PC-9 (cell line): ENCODE data around the gene AGXT. TPM values are rescaled to one million over a fixed set of nuclear protein-coding genes. Genes with fewer than 3 reads are reported as not detected.

ENCODE experiments used
- BruUV-seq: library from RNA; stranded (reverse); fragments of 400-500 nt; replicated peaks from 2 replicates; lab custom pipeline; 2021; lab: Mats Ljungman, UMichigan
- CTCF ChIA-PET: fragments of 300-600 bp; sonication (Branson Sonifier 250); formaldehyde crosslinking; loops from one replicate; lab custom pipeline; 2022; ENCODE audit warnings: antibody characterized with exemption; lab: Charles Lee
- POLR2A ChIA-PET: fragments of 300-600 bp; sonication (Branson Sonifier 250); formaldehyde crosslinking; loops from one replicate; lab custom pipeline; 2022; ENCODE audit warnings: antibody characterized with exemption; ENCODE audit not compliant: unreplicated experiment; lab: Charles Lee
- DNase-seq, 2 experiments: peaks; one replicate each; pipeline versions ENCODE4 v3.0.0 to v3.0.0-alpha.2; 2015 to 2022; ENCODE audit warnings: mixed read lengths in 1 of 2
- H2AFZ ChIP-seq: fragments of 200-600 bp; sonication (generic); 2 replicates; pipeline ENCODE4 v1.8.1; 2017; ENCODE audit warnings: antibody characterized with exemption
- H3F3A ChIP-seq: fragments of 200-600 bp; sonication (generic); 2 replicates; pipeline ENCODE4 v1.8.1; 2017; ENCODE audit warnings: antibody characterized with exemption, mild to moderate bottlenecking, low read depth; ENCODE audit not compliant: insufficient read depth
- H3K27ac ChIP-seq: fragments of 200-600 bp; sonication (generic); 2 replicates; pipeline ENCODE4 v1.6.1; 2016; ENCODE audit warnings: mixed run types
- H3K27me3 ChIP-seq: fragments of 200-600 bp; sonication (generic); 2 replicates; pipeline ENCODE4 v1.6.1; 2016; ENCODE audit warnings: low read depth, mixed run types; ENCODE audit not compliant: insufficient read depth
- H3K36me3 ChIP-seq: fragments of 200-600 bp; sonication (generic); 2 replicates; pipeline ENCODE4 v1.6.1; 2016; ENCODE audit warnings: low read depth, mixed run types
- H3K4me1 ChIP-seq: fragments of 200-600 bp; sonication (generic); replicated peaks from 2 replicates; pipeline ENCODE4 v1.6.1; 2016; ENCODE audit warnings: mixed run types; ENCODE audit not compliant: insufficient read depth
- H3K4me2 ChIP-seq: fragments of 200-600 bp; sonication (generic); 2 replicates; pipeline ENCODE4 v1.6.1; 2017; ENCODE audit warnings: mixed run types
- H3K4me3 ChIP-seq: fragments of 200-600 bp; sonication (generic); 2 replicates; pipeline ENCODE4 v1.6.1; 2016; ENCODE audit warnings: mixed run types
- H3K79me2 ChIP-seq: fragments of 200-600 bp; sonication (generic); 2 replicates; pipeline ENCODE4 v1.6.1; 2017; ENCODE audit warnings: low read depth, mixed run types
- H3K9me2 ChIP-seq: fragments of 200-600 bp; sonication (generic); 2 replicates; pipeline ENCODE4 v1.8.1; 2017; ENCODE audit warnings: mild to moderate bottlenecking; ENCODE audit not compliant: insufficient read depth
- H3K9me3 ChIP-seq: fragments of 200-600 bp; sonication (generic); 2 replicates; pipeline ENCODE4 v1.8.1; 2016; ENCODE audit warnings: low read depth; ENCODE audit not compliant: insufficient read depth
- H4K20me1 ChIP-seq: fragments of 200-600 bp; sonication (generic); 2 replicates; pipeline ENCODE4 v1.8.1; 2017; ENCODE audit not compliant: insufficient read depth
- EZH2 ChIP-seq: fragments of 200-600 bp; sonication (generic); IDR thresholded peaks from 2 replicates; pipeline ENCODE4 v1.8.0; 2017; ENCODE audit warnings: antibody characterized with exemption, low read depth
- intact Hi-C: fragments of 100-400 bp; cut with micrococcal nuclease; formaldehyde crosslinking; loops from one replicate; pipeline ENCODE4 v1.10.0; 2022; ENCODE audit not compliant: unreplicated experiment
- total RNA-seq: library from RNA; stranded (reverse); gene quantifications from 2 replicates; pipeline ENCODE4 v1.2.3, GENCODE V29; 2021
- TF ChIP-seq, protein P1 (sequence below): fragments of 200-600 bp; sonication (generic); conservative IDR thresholded peaks from 2 replicates; pipeline ENCODE4 v1.6.1; 2017; ENCODE audit warnings: mixed run types, antibody characterized with exemption, mild to moderate bottlenecking, moderate library complexity

Gene AGXT
- total RNA-seq, 1 experiment from 2014 or later, result not detected

DNA sequence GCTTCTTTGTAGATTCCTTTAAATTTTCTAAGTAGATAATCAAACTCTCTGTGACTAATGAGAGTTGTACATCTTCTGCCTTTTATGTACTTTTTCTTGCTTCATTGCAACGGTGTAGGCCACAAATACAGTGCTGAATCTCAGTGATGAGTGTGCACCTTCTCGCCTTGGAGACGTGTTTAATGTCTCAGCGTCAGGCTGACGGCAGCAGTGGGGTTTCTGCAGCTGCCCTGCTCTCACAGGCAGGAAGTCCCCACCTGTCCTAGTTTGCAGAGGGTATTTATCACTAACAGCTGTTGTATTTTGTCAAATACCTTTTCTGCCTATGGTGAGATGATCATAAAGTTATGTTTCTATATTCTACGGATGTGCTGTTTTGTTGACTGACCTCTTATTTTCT is 13.3 kb downstream of the AGXT start:
- H3K9me2 ChIP-seq, result no peaks in the 10 kb centered on the region
- H4K20me1 ChIP-seq, result no peaks in the 10 kb centered on the region
- POLR2A ChIA-PET, result interaction anchor here (0.6 kb wide), 1 partner anchor 60 kb away, joined by 5 read pairs; no protein-coding TSS in a partner anchor
- H2AFZ ChIP-seq, result no peak overlapping the region
- H3K9me3 ChIP-seq, result no peaks in the 10 kb centered on the region
- peaks cover 13% of the 10 kb centered on the region; the same call in 1 of the 2 replicates for H3F3A ChIP-seq
- BruUV-seq, result no TSS peak
- no peak for DNase-seq
- no peak overlapping the region for H3K4me2 ChIP-seq
- intact Hi-C loops, result no loop called here
- no peaks in the 10 kb centered on the region for H3K27me3 ChIP-seq
- H3K4me3 ChIP-seq, result no peak overlapping the region
- H3K36me3 ChIP-seq, result peaks cover 4% of the 10 kb centered on the region; the same call in 1 of the 2 replicates
- no peak overlapping the region for H3K27ac ChIP-seq
- TF ChIP-seq, protein P1, sequence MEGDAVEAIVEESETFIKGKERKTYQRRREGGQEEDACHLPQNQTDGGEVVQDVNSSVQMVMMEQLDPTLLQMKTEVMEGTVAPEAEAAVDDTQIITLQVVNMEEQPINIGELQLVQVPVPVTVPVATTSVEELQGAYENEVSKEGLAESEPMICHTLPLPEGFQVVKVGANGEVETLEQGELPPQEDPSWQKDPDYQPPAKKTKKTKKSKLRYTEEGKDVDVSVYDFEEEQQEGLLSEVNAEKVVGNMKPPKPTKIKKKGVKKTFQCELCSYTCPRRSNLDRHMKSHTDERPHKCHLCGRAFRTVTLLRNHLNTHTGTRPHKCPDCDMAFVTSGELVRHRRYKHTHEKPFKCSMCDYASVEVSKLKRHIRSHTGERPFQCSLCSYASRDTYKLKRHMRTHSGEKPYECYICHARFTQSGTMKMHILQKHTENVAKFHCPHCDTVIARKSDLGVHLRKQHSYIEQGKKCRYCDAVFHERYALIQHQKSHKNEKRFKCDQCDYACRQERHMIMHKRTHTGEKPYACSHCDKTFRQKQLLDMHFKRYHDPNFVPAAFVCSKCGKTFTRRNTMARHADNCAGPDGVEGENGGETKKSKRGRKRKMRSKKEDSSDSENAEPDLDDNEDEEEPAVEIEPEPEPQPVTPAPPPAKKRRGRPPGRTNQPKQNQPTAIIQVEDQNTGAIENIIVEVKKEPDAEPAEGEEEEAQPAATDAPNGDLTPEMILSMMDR, result no peak
- no peak for TF ChIP-seq EZH2
- no peaks in the 10 kb centered on the region for H3K4me1 ChIP-seq
- no peaks in the 10 kb centered on the region for H3K79me2 ChIP-seq
- CTCF ChIA-PET, result interaction anchor here (1.5 kb wide), 1 partner anchor 15 kb away, joined by 3 read pairs; no protein-coding TSS in a partner anchor

DNA sequence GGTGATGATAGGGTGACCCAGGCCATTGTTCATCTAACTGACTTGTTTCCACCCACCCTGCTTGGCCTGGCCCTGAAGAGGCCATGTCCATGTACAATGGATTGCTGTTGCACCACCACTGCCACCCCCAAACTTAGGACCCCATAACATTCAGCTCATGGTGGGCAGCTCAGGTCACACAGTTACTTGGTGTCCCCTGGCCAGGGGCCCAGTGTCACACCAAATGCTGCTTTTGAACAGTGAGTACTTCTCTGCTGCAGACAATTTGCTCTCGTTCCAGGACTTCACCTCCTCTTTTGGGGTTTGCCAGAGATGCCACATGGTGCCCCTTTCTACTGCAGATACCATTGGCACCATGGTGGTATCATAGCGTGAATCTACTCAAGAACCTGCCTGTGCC is 15.6 kb downstream of the AGXT start:
- Histone ChIP-seq H3K4me3 (no peak overlapping the region), H3K9me2 (no peaks in the 10 kb centered on the region), H3K27ac (no peak overlapping the region), H3K79me2 (no peaks in the 10 kb centered on the region), H2AFZ (no peak overlapping the region), H3K9me3 (no peaks in the 10 kb centered on the region), H3F3A (peaks cover 13% of the 10 kb centered on the region; the same call in 1 of the 2 replicates), H3K4me1 (0 out of 2 replicates have a peak, but pooled peaks cover 1% of the 10 kb centered on the region), H3K27me3 (no peaks in the 10 kb centered on the region), H4K20me1 (no peaks in the 10 kb centered on the region), H3K36me3 (peaks cover 4% of the 10 kb centered on the region; the same call in 1 of the 2 replicates), H3K4me2 (no peak overlapping the region)
- BruUV-seq, result no TSS peak
- intact Hi-C loops, result no loop called here
- no peak for DNase-seq
- TF ChIP-seq, protein P1, result no peak
- TF ChIP-seq EZH2, result no peak
- POLR2A ChIA-PET, result no interaction called here
- CTCF ChIA-PET, result no interaction called here

DNA sequence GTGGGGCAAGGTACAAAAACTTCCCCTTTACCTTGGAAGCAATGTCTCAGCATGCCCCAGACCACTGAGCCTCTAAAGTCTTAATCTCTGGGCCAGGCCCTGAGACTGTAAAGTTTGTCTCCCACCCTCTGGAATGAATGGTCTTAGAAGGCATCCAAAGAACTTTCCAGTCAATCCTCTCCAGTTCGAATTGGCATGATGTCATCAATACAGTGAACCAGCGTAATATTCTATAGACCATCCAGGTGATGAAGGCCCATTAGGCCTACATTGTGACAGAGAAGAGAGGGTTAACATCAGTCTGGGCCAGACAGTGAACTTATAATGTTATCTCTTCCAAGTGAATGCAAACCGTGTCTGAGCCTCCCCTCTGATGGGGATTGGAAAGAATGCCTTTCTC is 16.1 kb downstream of the AGXT start:
- Histone ChIP-seq H3K4me1 (peaks cover 6% of the 10 kb centered on the region; the same call in 1 of the 2 replicates), H3K79me2 (no peaks in the 10 kb centered on the region), H2AFZ (no peak overlapping the region), H3K27me3 (no peaks in the 10 kb centered on the region), H3K4me2 (no peak overlapping the region), H3F3A (peaks cover 13% of the 10 kb centered on the region; the same call in 1 of the 2 replicates), H3K9me2 (no peaks in the 10 kb centered on the region), H3K36me3 (peaks cover 4% of the 10 kb centered on the region; the same call in 1 of the 2 replicates), H3K9me3 (no peaks in the 10 kb centered on the region), H3K4me3 (no peak overlapping the region), H4K20me1 (no peaks in the 10 kb centered on the region), H3K27ac (no peak overlapping the region)
- no peak for DNase-seq
- BruUV-seq, result no TSS peak
- CTCF ChIA-PET, result no interaction called here
- POLR2A ChIA-PET, result interaction anchor here (0.7 kb wide), 1 partner anchor 25 kb away, joined by 3 read pairs; no protein-coding TSS in a partner anchor
- TF ChIP-seq EZH2, result no peak
- TF ChIP-seq, protein P1, result no peak
- intact Hi-C loops, result no loop called here
